HUES48 (cell line): ENCODE measurements around the gene PDZD7.

Experiments used
- H3K27ac ChIP-seq: one replicate; pipeline ENCODE4 v1.7.0; 2013; ENCODE audit warnings: low read depth, low read length, inconsistent platforms
- H3K27me3 ChIP-seq: 2 replicates; pipeline ENCODE4 v1.6.1; 2013; ENCODE audit warnings: mild to moderate bottlenecking, low read length; ENCODE audit not compliant: control insufficient read depth, insufficient read depth
- H3K36me3 ChIP-seq: 2 replicates; pipeline ENCODE4 v1.6.1; 2013; ENCODE audit warnings: low read length; ENCODE audit not compliant: control insufficient read depth, insufficient read depth
- H3K4me1 ChIP-seq: 2 replicates; pipeline ENCODE4 v1.6.1; 2013; ENCODE audit warnings: mild to moderate bottlenecking, low read length; ENCODE audit not compliant: control insufficient read depth, insufficient read depth
- H3K4me3 ChIP-seq: 2 replicates; pipeline ENCODE4 v1.5.1; 2013; ENCODE audit warnings: mild to moderate bottlenecking, low read depth, low read length
- H3K9ac ChIP-seq: 2 replicates; pipeline ENCODE4 v1.6.1; 2013; ENCODE audit warnings: mild to moderate bottlenecking, low read depth, low read length, moderate library complexity
- H3K9me3 ChIP-seq: 2 replicates; pipeline ENCODE4 v1.6.1; 2013; ENCODE audit warnings: low read length; ENCODE audit not compliant: control insufficient read depth, insufficient read depth

The PDZD7 gene

DNA sequence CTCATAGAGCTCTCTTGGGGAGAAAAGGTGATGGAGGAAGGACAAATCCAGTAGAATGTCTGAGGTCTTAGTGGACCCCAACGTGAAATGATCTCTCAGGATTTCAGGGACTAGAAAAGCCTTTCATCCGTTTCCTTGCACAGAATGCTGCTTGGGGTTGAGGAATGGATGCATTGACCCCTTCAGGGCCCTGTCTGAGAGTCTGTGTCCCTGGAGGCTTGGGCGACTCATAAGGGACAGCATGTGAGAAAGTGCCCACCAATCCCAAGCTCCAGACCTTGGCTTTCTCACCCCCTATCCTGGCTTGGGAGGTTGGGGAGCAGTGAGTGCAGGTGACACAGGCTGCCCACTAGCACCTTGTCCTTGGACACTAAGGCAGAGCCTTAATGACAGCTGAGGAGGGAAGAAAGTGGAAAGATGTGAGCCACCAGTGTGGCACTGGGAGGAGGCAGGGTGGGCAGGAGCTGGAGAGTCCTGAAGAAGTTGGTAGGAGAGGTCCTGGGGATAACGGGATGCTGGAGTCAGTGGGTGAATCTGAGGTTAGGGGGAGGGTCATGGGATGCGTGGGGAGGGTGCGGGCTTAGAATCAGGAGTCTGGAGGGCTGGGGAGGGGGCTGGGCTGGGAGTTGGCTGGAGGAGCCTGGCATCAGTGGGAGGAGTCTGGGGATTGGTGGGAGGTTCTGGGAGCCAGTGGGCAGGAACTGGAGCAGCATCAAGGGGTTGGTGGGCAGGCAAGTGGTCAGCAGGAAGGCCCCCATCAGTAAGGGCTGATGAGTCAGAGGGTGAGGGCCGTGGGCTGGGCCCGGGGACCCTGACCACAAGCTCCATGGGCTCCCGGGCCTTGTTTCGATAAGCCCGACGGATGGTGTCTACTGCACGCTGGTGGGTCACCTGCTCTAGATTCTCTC, 22.8 kb downstream of the PDZD7 start:
- Histone ChIP-seq H3K4me1 (peaks cover 6% of the 10 kb centered on the region; the same call in 1 of the 2 replicates), H3K27me3 (no peaks in the 10 kb centered on the region), H3K4me3 (no peak overlapping the region), H3K9me3 (no peaks in the 10 kb centered on the region), H3K36me3 (peaks cover 40% of the 10 kb centered on the region), H3K9ac (no peak overlapping the region), H3K27ac (no peak overlapping the region)

DNA sequence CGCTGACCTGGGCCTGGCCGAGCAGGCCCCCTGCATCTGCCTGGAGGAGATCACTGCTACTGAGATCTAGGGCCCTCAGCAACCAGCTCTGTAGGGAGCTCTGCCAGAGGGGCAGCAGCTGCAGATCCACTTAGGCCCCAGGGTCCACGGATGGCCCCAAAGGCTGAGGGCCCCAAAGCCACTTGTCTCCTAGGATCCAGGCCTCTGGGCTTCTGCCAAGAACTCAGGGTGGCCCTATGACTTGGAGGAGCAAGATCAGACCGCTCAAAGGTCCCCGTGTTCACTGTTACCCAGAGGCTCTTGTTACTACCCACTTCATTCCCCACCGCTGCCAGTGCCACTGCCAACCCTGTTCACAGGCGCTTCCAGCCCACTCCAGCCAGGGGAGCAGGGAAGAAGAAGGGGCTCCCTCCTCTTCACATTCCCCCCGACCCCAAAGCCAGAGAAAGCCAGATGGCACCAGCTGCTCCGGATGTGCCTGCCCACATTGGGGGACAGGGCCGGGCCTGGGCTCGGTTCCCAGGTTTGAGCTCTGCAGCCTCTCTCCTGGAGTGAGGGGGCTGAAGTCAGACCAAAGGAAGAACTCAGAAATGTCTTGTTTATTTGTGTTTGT, 23.7 kb downstream of the PDZD7 start:
- H3K36me3 ChIP-seq = peaks cover 50% of the 10 kb centered on the region
- H3K4me3 ChIP-seq = no peak overlapping the region
- no peaks in the 10 kb centered on the region for H3K9me3 ChIP-seq
- no peaks in the 10 kb centered on the region for H3K27me3 ChIP-seq
- H3K27ac ChIP-seq = no peak overlapping the region
- H3K9ac ChIP-seq = no peak overlapping the region
- no peaks in the 10 kb centered on the region; the same call in 1 of the 2 replicates for H3K4me1 ChIP-seq

DNA sequence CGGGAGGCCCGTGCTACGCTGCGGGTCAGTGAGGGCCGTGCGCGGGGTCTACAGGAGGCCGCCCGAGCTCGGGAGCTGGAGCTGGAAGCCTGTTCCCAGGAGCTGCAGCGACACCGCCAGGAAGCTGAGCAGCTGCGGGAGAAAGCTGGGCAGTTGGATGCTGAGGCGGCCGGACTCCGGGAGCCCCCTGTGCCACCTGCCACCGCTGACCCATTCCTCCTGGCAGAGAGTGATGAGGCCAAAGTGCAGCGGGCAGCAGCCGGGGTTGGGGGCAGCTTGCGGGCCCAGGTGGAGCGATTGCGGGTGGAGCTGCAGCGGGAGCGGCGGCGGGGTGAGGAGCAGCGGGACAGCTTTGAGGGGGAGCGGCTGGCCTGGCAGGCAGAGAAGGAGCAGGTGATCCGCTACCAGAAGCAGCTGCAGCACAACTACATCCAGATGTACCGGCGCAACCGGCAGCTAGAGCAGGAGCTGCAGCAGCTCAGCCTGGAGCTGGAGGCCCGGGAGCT, 24.3 kb downstream of the PDZD7 start:
- no peaks in the 10 kb centered on the region; the same call in 1 of the 2 replicates for H3K4me1 ChIP-seq
- peaks cover 52% of the 10 kb centered on the region for H3K36me3 ChIP-seq
- H3K27ac ChIP-seq = no peak overlapping the region
- H3K4me3 ChIP-seq = no peak overlapping the region
- no peak overlapping the region for H3K9ac ChIP-seq
- H3K9me3 ChIP-seq = no peaks in the 10 kb centered on the region
- H3K27me3 ChIP-seq = no peaks in the 10 kb centered on the region

DNA sequence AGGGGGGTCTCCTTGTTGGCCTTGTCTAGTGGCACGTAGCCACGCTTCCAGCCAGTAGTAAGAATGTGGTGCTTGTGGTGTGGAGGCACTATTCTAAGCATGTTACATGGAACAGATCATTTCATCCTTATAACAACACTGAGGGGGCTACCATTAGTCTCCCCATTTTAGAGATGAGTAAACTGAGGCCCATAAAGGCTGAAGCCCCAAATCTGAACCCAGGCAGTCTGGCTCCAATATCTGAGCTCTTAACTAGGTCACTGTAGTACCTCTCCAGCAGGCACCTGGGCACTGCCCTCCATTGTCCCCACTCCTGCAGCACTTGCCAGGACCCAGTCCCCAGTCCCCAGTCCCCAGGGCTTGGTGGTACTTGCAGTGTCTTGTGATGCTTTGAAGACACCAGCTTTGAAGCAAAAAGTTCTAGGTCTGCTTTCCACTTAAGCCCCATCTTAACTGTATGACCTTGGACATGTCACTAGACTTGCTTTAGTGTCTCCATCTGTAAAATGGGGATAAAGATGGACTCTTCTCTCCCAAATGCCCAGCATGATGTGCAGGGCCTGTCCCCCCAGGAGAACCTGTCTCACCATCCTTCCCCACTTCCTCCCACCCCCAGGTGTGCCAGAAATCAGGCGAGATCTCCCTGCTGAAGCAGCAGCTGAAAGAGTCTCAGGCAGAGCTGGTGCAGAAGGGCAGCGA, 24.9 kb downstream of the PDZD7 start:
- Histone ChIP-seq H3K4me1 (peaks cover 5% of the 10 kb centered on the region; the same call in 1 of the 2 replicates), H3K27me3 (no peaks in the 10 kb centered on the region), H3K9me3 (no peaks in the 10 kb centered on the region), H3K9ac (no peak overlapping the region), H3K4me3 (no peak overlapping the region), H3K27ac (no peak overlapping the region), H3K36me3 (peaks cover 52% of the 10 kb centered on the region)

DNA sequence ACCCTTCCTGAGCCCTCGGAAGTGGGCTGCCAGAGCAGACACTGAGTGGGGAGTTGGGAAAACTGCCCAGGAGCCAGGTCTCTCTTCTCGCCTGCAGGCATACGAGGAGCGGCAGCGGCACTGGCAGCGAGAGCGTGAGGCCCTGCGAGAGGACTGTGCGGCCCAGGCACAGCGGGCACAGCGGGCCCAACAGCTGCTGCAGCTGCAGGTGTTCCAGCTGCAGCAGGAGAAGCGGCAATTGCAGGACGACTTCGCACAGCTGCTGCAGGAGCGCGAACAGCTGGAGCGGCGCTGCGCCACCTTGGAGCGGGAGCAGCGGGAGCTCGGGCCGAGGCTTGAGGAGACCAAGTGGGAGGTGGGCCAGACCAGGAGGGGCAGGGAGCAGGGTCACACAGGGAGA, 25.6 kb downstream of the PDZD7 start:
- Histone ChIP-seq H3K36me3 (peaks cover 52% of the 10 kb centered on the region), H3K4me1 (peaks cover 6% of the 10 kb centered on the region; the same call in 1 of the 2 replicates), H3K27me3 (no peaks in the 10 kb centered on the region)

DNA sequence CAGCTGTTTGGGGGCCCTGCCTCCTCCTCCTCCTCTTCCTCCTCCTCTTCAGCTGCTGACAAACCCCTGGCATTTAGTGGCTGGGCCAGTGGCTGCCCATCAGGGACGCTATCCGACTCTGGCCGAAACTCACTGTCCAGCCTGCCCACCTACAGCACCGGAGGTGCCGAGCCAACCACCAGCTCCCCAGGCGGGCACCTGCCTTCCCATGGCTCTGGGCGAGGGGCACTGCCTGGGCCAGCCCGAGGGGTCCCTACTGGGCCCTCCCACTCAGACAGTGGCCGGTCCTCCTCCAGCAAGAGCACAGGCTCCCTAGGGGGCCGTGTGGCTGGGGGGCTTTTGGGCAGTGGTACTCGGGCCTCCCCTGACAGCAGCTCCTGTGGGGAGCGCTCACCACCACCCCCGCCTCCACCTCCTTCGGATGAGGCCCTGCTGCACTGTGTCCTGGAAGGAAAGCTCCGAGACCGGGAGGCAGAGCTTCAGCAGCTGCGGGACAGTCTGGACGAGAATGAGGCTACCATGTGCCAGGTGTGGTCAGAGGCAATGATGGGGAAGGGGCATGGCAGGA, 27.2 kb downstream of the PDZD7 start:
- Histone ChIP-seq H3K27ac (no peak overlapping the region), H3K27me3 (no peaks in the 10 kb centered on the region)

More for the DNA sequence above, 25.6 kb downstream of the PDZD7 start:
- Histone ChIP-seq H3K4me3 (no peak overlapping the region), H3K9ac (no peak overlapping the region), H3K9me3 (no peaks in the 10 kb centered on the region), H3K27ac (no peak overlapping the region)

DNA sequence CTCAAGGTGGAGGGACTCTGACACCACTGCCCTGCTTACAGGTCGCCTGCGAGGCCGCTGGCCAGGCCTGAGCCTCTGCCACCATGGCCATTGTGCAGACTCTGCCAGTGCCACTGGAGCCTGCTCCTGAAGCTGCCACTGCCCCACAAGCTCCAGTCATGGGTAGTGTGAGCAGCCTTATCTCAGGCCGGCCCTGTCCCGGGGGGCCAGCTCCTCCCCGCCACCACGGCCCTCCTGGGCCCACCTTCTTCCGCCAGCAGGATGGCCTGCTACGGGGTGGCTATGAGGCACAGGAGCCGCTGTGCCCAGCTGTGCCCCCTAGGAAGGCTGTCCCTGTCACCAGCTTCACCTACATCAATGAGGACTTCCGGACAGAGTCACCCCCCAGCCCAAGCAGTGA, 28.5 kb downstream of the PDZD7 start:
- Histone ChIP-seq H3K4me3 (no peak overlapping the region), H3K27ac (no peak overlapping the region), H3K4me1 (peaks cover 11% of the 10 kb centered on the region), H3K36me3 (peaks cover 51% of the 10 kb centered on the region), H3K9me3 (no peaks in the 10 kb centered on the region), H3K9ac (no peak overlapping the region), H3K27me3 (no peaks in the 10 kb centered on the region)

More for the DNA sequence above, 27.2 kb downstream of the PDZD7 start:
- no peak overlapping the region for H3K4me3 ChIP-seq
- peaks cover 7% of the 10 kb centered on the region for H3K4me1 ChIP-seq
- peaks cover 52% of the 10 kb centered on the region for H3K36me3 ChIP-seq
- H3K9ac ChIP-seq = no peak overlapping the region
- no peaks in the 10 kb centered on the region for H3K9me3 ChIP-seq

DNA sequence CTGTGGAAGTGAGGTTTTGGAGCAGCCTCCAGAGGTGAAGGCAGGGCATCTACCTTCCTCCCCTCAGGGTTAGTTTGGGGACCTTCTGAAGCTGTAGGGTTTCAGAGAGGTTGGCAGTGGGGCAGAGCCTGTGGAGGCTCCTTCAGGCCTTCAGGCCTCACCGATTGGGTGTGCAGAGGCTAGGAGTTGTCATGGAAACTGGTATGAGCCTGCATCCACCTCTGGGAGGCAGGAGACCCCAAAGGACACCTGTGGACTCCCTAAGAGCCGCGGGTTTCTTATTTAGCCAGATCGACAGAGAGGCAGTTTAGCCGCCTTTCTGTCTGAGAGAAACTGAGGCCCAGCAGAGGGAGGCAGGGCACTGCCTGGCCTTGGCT, 29.3 kb downstream of the PDZD7 start:
- H3K4me3 ChIP-seq = no peak overlapping the region
- peaks cover 12% of the 10 kb centered on the region for H3K4me1 ChIP-seq
- H3K9me3 ChIP-seq = no peaks in the 10 kb centered on the region
- peaks cover 43% of the 10 kb centered on the region for H3K36me3 ChIP-seq
- H3K27me3 ChIP-seq = no peaks in the 10 kb centered on the region
- H3K9ac ChIP-seq = no peak overlapping the region
- H3K27ac ChIP-seq = peak overlapping the region; percentile 17

DNA sequence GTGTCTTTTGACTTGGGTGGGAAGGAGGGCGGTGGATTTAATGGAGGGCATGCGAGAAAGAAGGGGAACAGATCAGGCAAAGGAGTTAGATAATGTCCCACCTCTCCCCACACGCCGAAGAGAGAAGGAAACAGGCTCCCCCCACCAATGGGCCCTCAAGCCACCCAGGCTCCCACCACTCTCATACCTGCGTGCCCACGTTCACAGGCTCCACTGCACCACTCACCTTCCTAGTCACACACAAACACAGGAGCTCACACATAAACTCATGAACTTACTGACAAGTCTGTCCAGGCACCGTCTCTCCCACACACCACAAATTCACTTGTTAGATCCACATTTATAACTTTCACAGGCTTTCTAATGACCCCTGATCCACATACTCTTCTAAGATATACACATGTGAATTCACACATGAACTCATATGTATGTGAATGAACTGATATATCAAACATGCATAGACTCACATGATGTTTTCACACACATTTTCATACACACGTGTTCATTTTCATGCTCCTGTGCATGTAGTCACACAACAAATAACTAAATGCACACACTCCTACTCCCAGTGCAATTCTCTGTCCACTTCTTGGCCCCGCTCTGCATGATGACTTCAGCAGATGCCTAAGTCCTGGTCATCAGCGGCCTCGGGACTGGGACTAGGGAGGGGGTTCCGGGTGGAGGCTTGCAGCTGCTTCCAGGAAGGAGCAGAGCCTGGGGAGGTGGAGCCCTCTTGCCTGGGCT, 29.8 kb downstream of the PDZD7 start:
- H3K9me3 ChIP-seq = no peaks in the 10 kb centered on the region
- peaks cover 38% of the 10 kb centered on the region for H3K36me3 ChIP-seq
- no peaks in the 10 kb centered on the region for H3K27me3 ChIP-seq
- H3K4me1 ChIP-seq = peaks cover 17% of the 10 kb centered on the region
- H3K27ac ChIP-seq = peak overlapping the region; percentile 17
- no peak overlapping the region for H3K9ac ChIP-seq
- H3K4me3 ChIP-seq = peak overlapping the region; percentile 88
